Activated B cell treated with CpG ODN at 0.5 μM for 24 hours (primary cell): ENCODE results near the gene ENO2. TPM values are rescaled to one million over a fixed set of nuclear protein-coding genes. Genes with fewer than 3 reads are reported as not detected.

Source experiments
- ATAC-seq: fragments of 200-7000 bp; cut with Tn5 transposase; one replicate; pipeline ENCODE4 v1.10.0; 2021; ENCODE audit warnings: low read depth, mild to moderate bottlenecking, moderate library complexity
- CTCF ChIA-PET: fragments of 350-600 bp; sonication (Branson Sonifier 250); formaldehyde crosslinking; loops from one replicate; lab custom pipeline; 2021; ENCODE audit warnings: antibody characterized with exemption; lab: Charles Lee
- POLR2A ChIA-PET: fragments of 350-600 bp; sonication (Branson Sonifier 250); formaldehyde crosslinking; loops from one replicate; lab custom pipeline; 2021; ENCODE audit warnings: antibody characterized with exemption; lab: Charles Lee
- DNase-seq: peaks from one replicate; pipeline ENCODE4 v3.0.0; 2022
- H3K27ac Mint-ChIP-seq: one replicate; pipeline ENCODE4 v1.8.0; 2020; ENCODE audit warnings: mixed read lengths
- H3K27me3 Mint-ChIP-seq: one replicate; pipeline ENCODE4 v1.8.0; 2021; ENCODE audit warnings: mixed read lengths
- H3K36me3 Mint-ChIP-seq: one replicate; pipeline ENCODE4 v1.8.0; 2021; ENCODE audit warnings: low read depth, mixed read lengths
- H3K4me1 Mint-ChIP-seq: one replicate; pipeline ENCODE4 v1.8.0; 2021; ENCODE audit warnings: mixed read lengths
- H3K4me3 Mint-ChIP-seq: one replicate; pipeline ENCODE4 v1.8.0; 2020; ENCODE audit warnings: mild to moderate bottlenecking, mixed read lengths
- H3K9me3 Mint-ChIP-seq: one replicate; pipeline ENCODE4 v1.8.0; 2020; ENCODE audit warnings: mixed read lengths
- intact Hi-C: fragments of 100-400 bp; cut with micrococcal nuclease; formaldehyde crosslinking; loops from one replicate; pipeline ENCODE4 v1.15.1; 2024
- total RNA-seq: library from RNA; stranded (reverse); gene quantifications from 2 replicates; pipeline ENCODE4 v1.2.3, GENCODE V29; 2022
- TF ChIP-seq, protein P1 (sequence below): fragments of 200-600 bp; IDR thresholded peaks from one replicate; pipeline ENCODE4 v1.8.0; 2022; ENCODE audit warnings: antibody characterized with exemption, mild to moderate bottlenecking

ENO2 gene
- total RNA-seq, 1 donor from 2014 or later = 31.0 TPM

- ChIA-PET POLR2A (interaction anchor here (0.6 to 17.0 kb wide), 11 partner anchors 10 to 425 kb away, joined by 3 to 1516 read pairs (median 4); partner anchors contain the start of genes C12orf57, COPS7A, GAPDH and PTPN6), CTCF (interaction anchor here (1.2 to 13.0 kb wide), 3 partner anchors 12 to 153 kb away, joined by 3 to 571 read pairs (median 3); partner anchors contain the start of genes C12orf57, PTPN6 and RNU7-1)
- peaks cover 69% of the 10 kb centered on the region for H3K36me3 Mint-ChIP-seq
- peak overlapping the region; percentile 88 for H3K4me3 Mint-ChIP-seq
- no peaks in the 10 kb centered on the region for H3K27me3 Mint-ChIP-seq
- peak overlapping the region; percentile 98 for H3K27ac Mint-ChIP-seq
- H3K4me1 Mint-ChIP-seq = peaks cover 97% of the 10 kb centered on the region
- DNase-seq (peak; percentile 27), ATAC-seq (no peak)
- H3K9me3 Mint-ChIP-seq = no peaks in the 10 kb centered on the region
- intact Hi-C loops = loop anchor here (1.0 to 10.0 kb wide), 3 partner anchors 7 to 534 kb away; partner anchors contain the start of genes LPAR5 and PTPN6
- TF ChIP-seq, protein P1, sequence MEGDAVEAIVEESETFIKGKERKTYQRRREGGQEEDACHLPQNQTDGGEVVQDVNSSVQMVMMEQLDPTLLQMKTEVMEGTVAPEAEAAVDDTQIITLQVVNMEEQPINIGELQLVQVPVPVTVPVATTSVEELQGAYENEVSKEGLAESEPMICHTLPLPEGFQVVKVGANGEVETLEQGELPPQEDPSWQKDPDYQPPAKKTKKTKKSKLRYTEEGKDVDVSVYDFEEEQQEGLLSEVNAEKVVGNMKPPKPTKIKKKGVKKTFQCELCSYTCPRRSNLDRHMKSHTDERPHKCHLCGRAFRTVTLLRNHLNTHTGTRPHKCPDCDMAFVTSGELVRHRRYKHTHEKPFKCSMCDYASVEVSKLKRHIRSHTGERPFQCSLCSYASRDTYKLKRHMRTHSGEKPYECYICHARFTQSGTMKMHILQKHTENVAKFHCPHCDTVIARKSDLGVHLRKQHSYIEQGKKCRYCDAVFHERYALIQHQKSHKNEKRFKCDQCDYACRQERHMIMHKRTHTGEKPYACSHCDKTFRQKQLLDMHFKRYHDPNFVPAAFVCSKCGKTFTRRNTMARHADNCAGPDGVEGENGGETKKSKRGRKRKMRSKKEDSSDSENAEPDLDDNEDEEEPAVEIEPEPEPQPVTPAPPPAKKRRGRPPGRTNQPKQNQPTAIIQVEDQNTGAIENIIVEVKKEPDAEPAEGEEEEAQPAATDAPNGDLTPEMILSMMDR = no peak
Measured at GRCh38 chr12:6958609-6959057, 44.3 kb downstream of the ENO2 start.

- Mint-ChIP-seq H3K27ac (peak overlapping the region; percentile 98), H3K27me3 (no peaks in the 10 kb centered on the region), H3K4me3 (peak overlapping the region; percentile 88), H3K36me3 (peaks cover 63% of the 10 kb centered on the region), H3K9me3 (no peaks in the 10 kb centered on the region), H3K4me1 (peaks cover 93% of the 10 kb centered on the region)
- POLR2A ChIA-PET = interaction anchor here (0.6 to 17.0 kb wide), 14 partner anchors 9 to 425 kb away, joined by 3 to 1516 read pairs (median 4); partner anchors contain the start of genes C12orf57, CLSTN3, COPS7A and GAPDH
- ATAC-seq (peak; percentile 62), DNase-seq (peak; percentile 65)
- CTCF ChIA-PET = interaction anchor here (1.4 to 13.0 kb wide), 3 partner anchors 13 to 35 kb away, joined by 3 to 571 read pairs (median 10); partner anchors contain the start of genes C12orf57, PTPN6 and RNU7-1
- intact Hi-C loops = loop anchor here (1.0 to 10.0 kb wide), 3 partner anchors 8 to 534 kb away; partner anchors contain the start of genes LPAR5 and PTPN6
- TF ChIP-seq, protein P1 = no peak
Measured at GRCh38 chr12:6959058-6959804, 44.9 kb downstream of the ENO2 start.

DNA sequence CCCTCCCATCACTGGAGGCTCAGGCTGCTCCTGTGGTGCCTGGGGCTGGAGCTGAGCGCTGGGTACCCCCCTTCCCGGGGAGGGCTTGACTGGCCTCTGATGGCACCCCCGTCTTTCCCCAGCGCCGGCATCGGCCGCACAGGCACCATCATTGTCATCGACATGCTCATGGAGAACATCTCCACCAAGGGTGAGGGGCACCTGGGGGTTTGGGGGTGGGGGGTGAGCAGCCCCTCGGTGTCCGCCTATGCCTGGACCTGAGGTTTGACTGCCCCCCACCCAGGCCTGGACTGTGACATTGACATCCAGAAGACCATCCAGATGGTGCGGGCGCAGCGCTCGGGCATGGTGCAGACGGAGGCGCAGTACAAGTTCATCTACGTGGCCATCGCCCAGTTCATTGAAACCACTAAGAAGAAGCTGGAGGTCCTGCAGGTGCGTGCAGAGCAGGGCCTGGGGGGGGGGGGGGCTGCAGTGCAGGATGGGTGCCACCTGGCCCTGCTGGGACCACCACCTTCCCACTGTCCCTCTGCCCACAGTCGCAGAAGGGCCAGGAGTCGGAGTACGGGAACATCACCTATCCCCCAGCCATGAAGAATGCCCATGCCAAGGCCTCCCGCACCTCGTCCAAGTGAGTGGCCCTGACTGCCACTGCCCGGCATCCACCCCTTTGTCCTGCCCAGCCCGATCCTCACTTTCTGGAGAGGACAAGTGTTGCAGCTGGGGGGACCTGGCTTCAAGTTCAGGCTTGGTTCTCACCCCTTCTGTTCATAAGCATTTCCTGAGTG, 45.6 kb downstream of the ENO2 start:
- peaks cover 93% of the 10 kb centered on the region for H3K4me1 Mint-ChIP-seq
- H3K27ac Mint-ChIP-seq = peak overlapping the region; percentile 98
- ChIA-PET POLR2A (interaction anchor here (0.7 to 17.0 kb wide), 14 partner anchors 9 to 170 kb away, joined by 3 to 1516 read pairs (median 4); partner anchors contain the start of genes C12orf57, CLSTN3, EMG1 and LPCAT3), CTCF (interaction anchor here (1.4 to 13.0 kb wide), 6 partner anchors 14 to 88 kb away, joined by 3 to 571 read pairs (median 10); partner anchors contain the start of genes C12orf57, LPCAT3, PTPN6 and RNU7-1)
- no peaks in the 10 kb centered on the region for H3K9me3 Mint-ChIP-seq
- DNase-seq (no peak), ATAC-seq (no peak)
- intact Hi-C loops = loop anchor here (1.0 to 10.0 kb wide), 3 partner anchors 9 to 535 kb away; partner anchors contain the start of genes LPAR5 and PTPN6
- H3K36me3 Mint-ChIP-seq = peaks cover 58% of the 10 kb centered on the region
- TF ChIP-seq, protein P1 = no peak
- H3K4me3 Mint-ChIP-seq = peak overlapping the region; percentile 88
- H3K27me3 Mint-ChIP-seq = no peaks in the 10 kb centered on the region

- intact Hi-C loops = loop anchor here (1.0 kb wide), 1 partner anchor 16 kb away; the partner anchor contains the start of gene C12orf57
- ATAC-seq = peak; percentile 3
- peaks cover 59% of the 10 kb centered on the region for H3K36me3 Mint-ChIP-seq
- DNase-seq = peak; percentile 40
- H3K9me3 Mint-ChIP-seq = no peaks in the 10 kb centered on the region
- no peaks in the 10 kb centered on the region for H3K27me3 Mint-ChIP-seq
- CTCF ChIA-PET = interaction anchor here (0.8 to 13.0 kb wide), 7 partner anchors 15 to 93 kb away, joined by 4 to 571 read pairs (median 9); partner anchors contain the start of genes C12orf57, LPCAT3, PTPN6 and RNU7-1
- H3K4me3 Mint-ChIP-seq = peak overlapping the region; percentile 72
- H3K27ac Mint-ChIP-seq = peak overlapping the region; percentile 98
- H3K4me1 Mint-ChIP-seq = peaks cover 91% of the 10 kb centered on the region
- TF ChIP-seq, protein P1 = no peak
- POLR2A ChIA-PET = interaction anchor here (0.6 to 17.0 kb wide), 16 partner anchors 8 to 326 kb away, joined by 3 to 1516 read pairs (median 4); partner anchors contain the start of genes C12orf57, CDCA3, CLSTN3 and COPS7A
Measured at GRCh38 chr12:6960593-6961277, 46.4 kb downstream of the ENO2 start.
